Left lung (tissue), 10 donors: ENCODE measurements around the gene MAN1A2. TPM values are rescaled to one million over a fixed set of nuclear protein-coding genes. Genes with fewer than 3 reads are reported as not detected.

Experiments used
- ATAC-seq: fragments of 200-7000 bp; cut with Tn5 transposase; one replicate; pipeline ENCODE4 v1.9.1; 2020; ENCODE audit warnings: moderate library complexity
- DNase-seq, 4 donors: peaks; one replicate each; pipeline ENCODE4 v3.0.0-alpha.2; 2013 to 2020
- H3K27ac ChIP-seq, 2 donors: fragments of 200-600 bp; sonication (generic) in 1 of 2; one replicate each; pipeline versions ENCODE4 v1.5.0 to v1.8.0; 2020 to 2021
- H3K27me3 ChIP-seq, 2 donors: fragments of 200-600 bp; sonication (generic) in 1 of 2; one replicate each; pipeline versions ENCODE4 v1.5.0 to v1.8.0; 2020 to 2021
- H3K36me3 ChIP-seq, 2 donors: fragments of 200-600 bp; sonication (generic) in 1 of 2; one replicate each; pipeline versions ENCODE4 v1.5.0 to v1.8.0; 2020 to 2021
- H3K4me1 ChIP-seq, 2 donors: fragments of 200-600 bp; one replicate each; pipeline ENCODE4 v1.8.0; 2021
- H3K4me3 ChIP-seq, 2 donors: fragments of 200-600 bp; sonication (generic) in 1 of 2; one replicate each; pipeline versions ENCODE4 v1.5.0 to v1.8.0; 2020 to 2021; ENCODE audit warnings: mild to moderate bottlenecking in 1 of 2
- H3K9me3 ChIP-seq, 2 donors: fragments of 200-600 bp; sonication (generic) in 1 of 2; one replicate each; pipeline versions ENCODE4 v1.5.0 to v1.8.0; 2020 to 2021
- CTCF ChIP-seq, 2 donors: fragments of 200-600 bp; sonication (generic) in 1 of 2; IDR thresholded peaks; one replicate each; pipeline versions ENCODE4 v1.5.0 to v1.8.0; 2021; ENCODE audit warnings: antibody characterized with exemption in 2 of 2
- intact Hi-C, 2 donors: fragments of 100-400 bp; cut with DNase I; formaldehyde crosslinking; loops; one replicate each; pipeline versions ENCODE4 v1.11.2 to v1.14.2; 2022
- polyA plus RNA-seq, 6 donors: library from polyadenylated mRNA; unstranded; fragments of 120-200 nt; gene quantifications; one replicate each; pipeline ENCODE4 v1.2.1, GENCODE V29; 2013; ENCODE audit not compliant: insufficient read length in 6 of 6
- total RNA-seq, 2 donors: library from RNA; stranded (reverse); fragmentation: NEBNext Ultra II Directional; extraction: Animal tissue kit (Norgen Biotek cat#: 25700); gene quantifications; one replicate each; pipeline ENCODE4 v1.2.1, GENCODE V29; 2021
- donor health status: DM: no; HTN: yes; CAD: no.
- donor health status: DM: no; HTN: no; CAD: no.

Gene MAN1A2
- total and polyA plus RNA-seq, 8 donors = 31.8 to 49.4 (median 34.6) TPM

DNA sequence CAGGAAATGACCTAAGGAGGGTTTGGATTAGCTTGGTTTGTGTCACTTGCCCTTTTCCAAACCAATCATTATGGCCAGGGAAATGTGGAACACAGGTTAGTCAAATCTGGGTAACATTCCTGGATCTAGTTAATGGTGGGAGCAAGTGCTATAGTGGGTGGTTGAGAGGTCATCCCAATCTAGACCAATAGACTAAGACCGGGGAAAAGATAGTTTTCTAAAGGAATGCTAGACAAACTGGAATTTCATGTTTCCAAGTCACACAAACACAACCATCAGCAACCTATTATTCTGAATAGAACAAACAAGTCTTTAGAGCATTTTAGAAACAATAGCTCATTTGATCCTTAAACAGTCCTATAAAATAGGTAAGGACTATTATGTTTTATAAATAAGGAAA is 4.3 kb upstream of the MAN1A2 start:
- Histone ChIP-seq H3K9me3 (no peaks in the 10 kb centered on the region), H3K4me1 (peaks cover 7 to 14% of the 10 kb centered on the region in 2 donors), H3K36me3 (no peaks in the 10 kb centered on the region), H3K27me3 (no peaks in the 10 kb centered on the region), H3K4me3 (no peak overlapping the region), H3K27ac (no peak overlapping the region)
- ATAC-seq (no peak), DNase-seq (no peak)
- intact Hi-C loops = no loop called here
- no peak for TF ChIP-seq CTCF (IDR thresholded peaks at IDR 0.05)

DNA sequence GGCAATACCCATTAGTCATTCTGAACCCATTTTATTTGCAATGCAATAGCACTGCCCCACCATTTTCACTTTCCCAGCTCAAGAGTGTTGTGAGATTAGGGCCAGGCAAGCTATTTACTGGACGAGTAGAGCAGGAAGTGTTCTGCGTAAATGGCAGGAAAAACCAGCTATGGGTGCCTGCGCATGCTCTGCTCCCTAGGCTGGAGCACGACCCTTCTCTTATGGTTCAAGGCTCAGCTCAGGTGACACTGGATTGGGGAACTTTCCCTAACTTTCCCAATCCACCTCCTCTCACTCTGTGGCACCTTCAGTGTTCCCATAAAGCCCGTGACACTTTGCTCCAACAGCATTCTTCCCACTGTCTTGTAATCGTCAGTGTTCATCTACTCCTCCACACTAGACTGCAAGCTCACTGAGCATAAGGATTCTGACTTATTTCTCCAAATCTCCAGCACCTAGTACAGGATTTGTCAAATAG is 3.6 kb upstream of the MAN1A2 start:
- intact Hi-C loops = no loop called here
- no peak for DNase-seq
- ATAC-seq = no peak
- peaks cover 7 to 20% of the 10 kb centered on the region in 2 donors for H3K4me1 ChIP-seq
- H3K9me3 ChIP-seq = no peaks in the 10 kb centered on the region
- TF ChIP-seq CTCF (IDR thresholded peaks at IDR 0.05) = no peak
- H3K27ac ChIP-seq = no peak overlapping the region
- H3K27me3 ChIP-seq = no peaks in the 10 kb centered on the region
- no peak overlapping the region for H3K4me3 ChIP-seq
- H3K36me3 ChIP-seq = no peaks in the 10 kb centered on the region

DNA sequence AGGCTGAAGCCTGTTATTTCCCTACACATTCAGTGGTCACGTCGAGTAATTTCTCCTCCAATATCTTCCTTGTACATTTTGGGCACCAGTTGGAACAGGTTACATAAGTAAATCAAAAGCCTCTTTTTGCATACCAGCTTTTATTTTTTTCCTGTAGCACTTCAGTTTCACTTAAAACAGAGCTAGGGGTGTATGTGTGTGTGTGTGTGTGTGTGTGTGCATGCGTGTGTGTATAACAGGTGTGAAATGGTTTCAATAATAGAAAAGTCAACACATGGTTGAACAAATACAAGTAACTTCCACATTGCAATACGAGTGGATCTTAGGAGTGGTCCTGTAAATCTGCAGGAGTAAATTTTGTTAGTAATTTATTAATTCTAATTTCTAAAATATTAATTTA is 3.0 kb upstream of the MAN1A2 start:
- Histone ChIP-seq H3K27ac (no peak overlapping the region), H3K4me1 (peaks cover 7 to 26% of the 10 kb centered on the region in 2 donors), H3K4me3 (no peak overlapping the region), H3K36me3 (no peaks in the 10 kb centered on the region), H3K9me3 (no peaks in the 10 kb centered on the region), H3K27me3 (no peaks in the 10 kb centered on the region)
- ATAC-seq (no peak), DNase-seq (no peak)
- intact Hi-C loops = no loop called here
- TF ChIP-seq CTCF (IDR thresholded peaks at IDR 0.05) = no peak

DNA sequence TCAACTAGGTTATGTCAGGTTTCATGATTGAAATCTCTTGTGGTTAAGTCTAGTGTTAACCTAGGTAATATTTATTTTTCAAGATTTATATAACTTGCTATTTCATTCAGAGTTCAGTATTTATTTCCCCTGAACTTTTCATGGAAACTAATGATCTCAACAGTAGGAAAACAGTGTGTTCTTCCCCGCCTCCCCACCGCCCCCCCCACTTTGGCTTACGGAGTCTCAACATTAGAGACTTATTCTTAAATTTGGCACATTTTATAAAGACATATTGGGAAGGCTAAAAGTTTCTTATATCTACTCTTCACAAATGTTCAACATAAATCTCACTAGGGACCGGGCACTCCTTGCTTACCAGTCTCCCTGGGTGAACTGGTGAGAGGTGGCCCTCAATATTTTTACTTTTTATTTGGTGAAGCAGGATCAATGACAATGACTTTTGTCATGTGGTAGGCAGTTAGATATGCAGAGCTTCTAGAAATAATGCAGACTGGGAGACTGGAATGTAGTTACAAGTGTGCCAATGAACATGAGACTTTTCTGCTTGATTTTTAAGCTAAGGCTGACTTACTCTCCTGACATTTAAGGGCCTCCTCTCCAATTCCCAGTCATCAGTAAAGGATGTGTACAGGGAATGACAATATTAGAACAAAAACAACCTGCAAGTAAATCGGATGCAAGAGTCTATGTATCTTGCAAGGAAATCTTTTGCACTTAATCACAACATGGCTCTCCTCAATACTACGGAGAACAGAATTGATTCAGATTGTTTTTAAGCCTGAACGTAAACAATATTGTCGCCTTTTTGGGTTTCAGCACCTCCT is 1.7 kb upstream of the MAN1A2 start:
- no peaks in the 10 kb centered on the region for H3K27me3 ChIP-seq
- DNase-seq (no peak), ATAC-seq (no peak)
- H3K9me3 ChIP-seq = no peaks in the 10 kb centered on the region
- no peak for TF ChIP-seq CTCF (IDR thresholded peaks at IDR 0.05)
- intact Hi-C loops = no loop called here
- H3K4me3 ChIP-seq = peak overlapping the region; percentile 67 to 84
- H3K27ac ChIP-seq = peak overlapping the region; percentile 98 to 99
- H3K36me3 ChIP-seq = no peaks in the 10 kb centered on the region
- peaks cover 7 to 39% of the 10 kb centered on the region in 2 donors for H3K4me1 ChIP-seq

DNA sequence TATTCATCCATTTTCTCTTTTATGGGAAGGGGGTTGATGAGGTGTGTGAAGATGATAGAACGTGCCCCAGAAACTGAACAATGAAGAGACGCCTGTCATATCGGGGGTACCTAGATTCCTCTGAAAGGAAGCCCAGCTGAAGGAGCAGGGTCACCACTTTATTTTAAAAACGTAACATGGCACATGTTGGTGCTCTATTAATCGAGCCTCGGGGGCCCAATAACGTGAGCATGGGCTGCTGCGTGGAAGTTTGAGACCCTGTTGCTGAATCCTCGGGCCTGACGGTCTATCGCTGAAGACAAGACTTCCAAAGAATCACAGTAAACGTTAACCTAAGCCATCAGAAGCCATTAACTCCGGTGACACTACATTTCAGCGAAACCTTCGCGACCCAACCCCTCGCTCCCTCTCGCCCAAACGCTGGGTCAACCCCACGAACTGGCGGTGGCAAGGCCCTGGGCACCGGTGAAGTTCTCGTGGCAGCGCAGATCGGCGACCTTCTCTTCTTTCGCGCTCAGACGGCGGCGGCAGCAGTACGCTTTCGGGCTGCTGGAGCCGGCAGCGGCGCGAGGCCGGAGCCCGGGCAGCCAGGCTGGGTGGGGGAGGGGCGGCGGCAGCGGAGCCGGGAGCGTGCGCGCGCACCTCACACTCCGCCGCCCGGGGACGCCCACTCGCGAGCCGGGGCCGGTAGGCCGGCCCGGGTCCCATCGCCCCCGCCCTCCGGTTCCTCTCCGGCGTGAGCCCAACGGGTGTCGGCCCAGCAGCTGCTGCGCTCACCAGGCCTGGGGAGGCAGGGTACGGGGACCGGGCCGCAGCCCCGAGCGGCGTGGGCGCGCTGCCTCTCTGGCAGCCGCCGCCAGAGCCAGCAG is 838 bp upstream of the MAN1A2 start:
- H3K4me3 ChIP-seq = peak overlapping the region; percentile 67 to 84
- H3K36me3 ChIP-seq = no peaks in the 10 kb centered on the region
- ATAC-seq (peak; percentile 82), DNase-seq (peak; percentile 85 to 96 (median 87))
- no peak for TF ChIP-seq CTCF (IDR thresholded peaks at IDR 0.05)
- intact Hi-C loops = no loop called here
- no peaks in the 10 kb centered on the region for H3K9me3 ChIP-seq
- H3K27ac ChIP-seq = peak overlapping the region; percentile 98 to 99
- H3K4me1 ChIP-seq = peaks cover 7 to 47% of the 10 kb centered on the region in 2 donors
- no peaks in the 10 kb centered on the region for H3K27me3 ChIP-seq
